HG03354 (cell line): ENCODE results near the gene CIB1.
"Not testable (repeated sequence)": the region's sequence is repeated elsewhere in the genome, so short reads cannot be mapped to it uniquely, and the experiment has no call there.

Source experiments
- ATAC-seq: cut with Tn5 transposase; IDR thresholded peaks from one replicate; pipeline ENCODE4 v1.9.1; 2021; ENCODE audit warnings: mild to moderate bottlenecking; ENCODE audit not compliant: unreplicated experiment, poor library complexity, severe bottlenecking

Gene CIB1

GRCh38 chr15:90201130-90201943, 32.4 kb downstream of the CIB1 start, which contains the start of gene SEMA4B:
SEMA4B (plus strand) TSS chr15:90201330; CDS start chr15:90201579, 249 bp downstream.
- peak; percentile 86 for ATAC-seq

GRCh38 chr15:90200534-90201129, 33.1 kb downstream of the CIB1 start:
- peak; percentile 39 for ATAC-seq

GRCh38 chr15:90194655-90195054, 39.1 kb downstream of the CIB1 start:
- no peak for ATAC-seq

DNA sequence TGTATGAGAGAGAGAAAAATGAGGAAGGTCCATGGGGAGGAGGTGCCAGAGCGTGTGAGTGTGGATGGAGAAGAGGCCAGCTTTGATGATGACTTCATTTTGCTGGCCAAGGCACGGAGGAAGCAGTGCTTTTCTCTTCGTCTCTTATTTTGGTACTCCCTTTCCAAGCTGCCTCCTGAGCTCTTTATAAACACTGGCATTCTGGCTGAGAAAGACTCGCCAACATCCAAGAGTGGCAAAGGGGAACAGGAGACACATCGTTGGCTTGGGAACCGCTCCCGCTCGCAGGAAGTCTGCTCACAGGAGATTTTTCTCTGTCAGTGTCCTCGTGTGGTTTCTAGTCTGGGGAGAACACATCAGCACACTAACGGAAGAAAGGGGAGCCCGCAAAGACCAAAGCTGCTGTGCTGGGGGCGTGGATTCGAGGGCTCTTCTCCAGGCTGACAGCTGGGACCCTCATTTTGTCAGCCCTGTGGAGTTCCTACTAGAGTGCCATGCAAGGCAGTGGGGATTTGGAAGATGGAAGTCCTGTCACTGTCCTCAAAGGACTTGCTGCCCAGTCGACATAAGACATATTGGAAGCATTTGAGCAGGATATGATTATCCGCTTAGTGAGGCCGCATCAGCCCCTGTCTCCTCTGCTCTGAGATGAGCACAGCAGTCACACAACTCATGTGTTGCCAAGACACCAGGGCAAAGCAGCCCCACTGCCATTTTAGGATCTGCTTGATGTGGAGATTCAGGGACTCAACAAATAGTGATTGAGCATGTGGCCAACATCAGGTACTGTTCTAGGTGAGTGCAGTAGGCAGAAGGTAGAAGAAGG, 40.6 kb downstream of the CIB1 start:
- no peak for ATAC-seq

- peak; percentile 65 for ATAC-seq
Observed at GRCh38 chr15:90191794-90192509, 41.8 kb downstream of the CIB1 start.

- ATAC-seq: peak; percentile 36
Observed at GRCh38 chr15:90191344-90191687, 42.4 kb downstream of the CIB1 start.

- ATAC-seq: peak; percentile 67
Observed at GRCh38 chr15:90190606-90191343, 43.0 kb downstream of the CIB1 start.

GRCh38 chr15:90189781-90190467, 43.8 kb downstream of the CIB1 start:
- no peak for ATAC-seq

DNA sequence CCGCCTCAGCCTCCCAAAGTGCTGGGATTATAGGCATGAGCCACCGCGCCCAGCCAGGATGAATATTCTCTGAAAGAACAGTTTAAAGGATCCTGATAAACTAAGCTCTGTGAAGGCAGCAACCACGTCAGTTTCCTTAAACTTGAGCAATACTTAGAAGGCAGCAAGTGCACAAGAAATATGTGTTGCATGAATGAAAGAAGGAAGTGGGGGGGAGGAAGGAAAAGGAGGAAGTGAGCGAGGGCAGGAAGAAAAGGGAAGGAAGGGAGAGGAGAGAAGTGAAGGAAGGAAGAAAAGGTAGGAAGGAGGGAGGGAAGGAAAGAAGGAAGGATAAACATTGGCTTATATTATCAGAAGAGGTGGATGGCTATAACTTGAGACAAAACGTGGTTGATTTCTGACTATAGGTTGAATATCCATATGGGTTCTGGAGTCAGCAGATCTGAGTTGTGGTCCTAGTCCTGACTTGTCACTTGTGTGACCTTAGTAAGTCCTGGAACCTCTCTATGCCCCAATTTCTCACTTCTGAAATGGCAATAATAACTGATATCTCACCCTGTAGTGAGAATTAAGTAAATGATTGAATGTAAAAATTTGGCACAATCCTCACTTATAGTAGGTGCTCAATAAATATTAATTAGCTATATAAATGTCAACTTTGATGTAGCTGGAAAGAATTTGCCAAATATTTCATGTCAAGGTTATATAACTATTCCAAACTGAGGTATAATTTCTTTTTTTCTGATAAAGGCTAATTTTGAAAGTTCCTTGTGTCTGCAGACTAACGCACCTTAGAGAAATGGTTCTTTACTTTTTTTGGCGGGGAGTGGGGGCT, 44.6 kb downstream of the CIB1 start:
- no peak for ATAC-seq

GRCh38 chr15:90188065-90188464, 45.7 kb downstream of the CIB1 start:
- not testable (repeated sequence) for ATAC-seq

DNA sequence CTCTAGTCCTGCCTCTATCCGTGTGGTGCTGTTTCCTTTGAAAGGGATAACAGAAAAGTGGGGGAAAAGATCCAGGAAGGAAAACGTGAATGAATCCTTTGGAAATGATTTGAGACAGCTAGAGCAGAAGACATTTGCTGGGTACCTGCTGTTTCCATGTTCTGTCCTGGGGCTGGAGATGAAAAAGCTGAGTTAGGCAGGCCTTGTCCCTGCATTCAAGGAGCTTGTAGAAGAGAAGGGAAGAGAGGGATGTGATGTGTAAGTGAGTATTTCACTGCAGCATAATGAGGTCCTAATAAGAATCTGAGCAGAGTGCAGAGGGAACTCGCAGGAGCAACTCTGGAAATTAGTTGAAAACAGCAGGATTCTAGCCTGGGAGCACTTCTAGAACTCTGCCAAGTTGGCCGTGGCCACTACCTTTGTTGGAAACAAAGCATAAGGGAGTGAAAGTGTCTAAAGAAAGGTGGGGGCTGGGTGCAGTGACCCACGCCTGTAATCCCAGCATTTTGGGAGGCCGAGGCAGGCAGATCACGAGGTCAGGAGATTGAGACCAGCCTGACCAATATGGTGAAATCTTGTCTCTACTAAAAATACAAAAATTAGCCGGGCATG, 46.4 kb downstream of the CIB1 start:
- ATAC-seq: no peak

GRCh38 chr15:90184786-90185704, 48.7 kb downstream of the CIB1 start:
- ATAC-seq: peak; percentile 84

DNA sequence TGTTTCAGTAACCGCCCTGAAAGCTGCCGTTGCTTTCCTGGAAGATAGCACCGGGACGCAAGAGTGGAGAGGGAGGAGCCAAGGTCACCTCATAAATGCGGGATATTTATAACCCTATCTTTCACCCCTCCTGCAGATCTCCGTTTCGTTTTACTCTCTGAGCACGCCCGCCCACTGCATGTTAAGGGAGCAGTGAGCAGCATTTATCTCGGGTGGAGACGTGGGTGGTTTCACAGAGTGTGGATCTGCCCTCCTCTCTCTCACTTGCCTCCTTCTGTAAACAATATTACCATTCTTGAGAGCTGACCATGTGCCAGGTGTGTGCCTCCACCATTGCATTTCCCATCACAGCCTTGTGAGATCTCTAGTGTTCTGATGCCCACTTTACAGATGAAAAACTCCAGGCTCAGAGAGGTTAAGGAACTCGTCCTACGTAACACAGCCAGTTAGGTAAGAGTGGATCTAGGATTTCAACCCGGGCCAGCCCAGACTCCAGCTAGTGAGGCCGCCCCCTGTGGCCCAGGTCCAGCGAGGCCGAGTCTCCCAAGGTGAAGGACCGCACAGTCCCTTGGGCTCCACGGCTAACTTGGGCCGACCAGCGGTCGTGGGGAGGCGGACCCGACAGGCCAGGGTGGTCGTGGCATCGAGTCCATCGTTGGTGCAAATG, 49.5 kb downstream of the CIB1 start:
- peak; percentile 43 for ATAC-seq

DNA sequence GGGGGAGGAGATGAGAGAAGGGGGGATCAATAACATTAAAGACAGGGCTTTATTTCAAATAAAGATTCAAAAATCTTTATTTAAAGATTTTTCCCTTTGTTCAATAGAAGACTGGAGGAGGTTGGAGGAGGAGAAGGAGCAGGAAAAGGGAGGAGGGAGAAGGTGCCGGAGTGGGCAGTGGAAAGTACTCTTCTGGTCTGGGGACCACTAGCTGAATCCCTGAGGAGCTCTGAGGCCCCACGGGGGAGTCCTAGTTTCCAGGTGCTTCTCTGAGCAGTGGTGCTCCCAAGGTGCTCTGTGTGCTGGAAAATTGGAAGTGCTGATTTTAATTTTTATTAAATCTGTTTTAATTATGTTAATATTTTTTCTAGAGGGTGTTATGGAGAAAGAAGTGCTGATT, 52.0 kb downstream of the CIB1 start:
- ATAC-seq: no peak
